ENCODE results near the gene CDH23.

Gene CDH23

GRCh38 chr10:71463111-71463510 lies 66.4 kb downstream of the CDH23 start:
- no peaks in the 10 kb centered on the region for H3K4me1 ChIP-seq
- DNase-seq = no peak
- peaks cover 0 to 29% of the 10 kb centered on the region in 2 donors for H3K27me3 ChIP-seq
- no peak overlapping the region for H3K27ac ChIP-seq
- intact Hi-C loops (cut with DNase I; ENCODE audit: low total_unique reads) = no loop called here
- H3K9me3 ChIP-seq = no peaks in the 10 kb centered on the region
- TF ChIP-seq CTCF (IDR thresholded peaks at IDR 0.05) = no peak
- no peaks in the 10 kb centered on the region for H3K36me3 ChIP-seq
- no peak overlapping the region for H3K4me3 ChIP-seq

GRCh38 chr10:71465551-71466252 lies 69.0 kb downstream of the CDH23 start:
- no peaks in the 10 kb centered on the region for H3K9me3 ChIP-seq
- H3K36me3 ChIP-seq = no peaks in the 10 kb centered on the region
- no peak overlapping the region for H3K4me3 ChIP-seq
- no peaks in the 10 kb centered on the region for H3K4me1 ChIP-seq
- peaks cover 0 to 12% of the 10 kb centered on the region in 2 donors for H3K27me3 ChIP-seq
- intact Hi-C loops (cut with DNase I; ENCODE audit: low total_unique reads) = no loop called here
- no peak for TF ChIP-seq CTCF (IDR thresholded peaks at IDR 0.05)
- DNase-seq = no peak
- H3K27ac ChIP-seq = no peak overlapping the region

- no peak for TF ChIP-seq CTCF (IDR thresholded peaks at IDR 0.05)
- DNase-seq = no peak
- Histone ChIP-seq H3K4me3 (no peak overlapping the region), H3K9me3 (no peaks in the 10 kb centered on the region), H3K36me3 (no peaks in the 10 kb centered on the region), H3K27me3 (peaks cover 0 to 12% of the 10 kb centered on the region in 2 donors), H3K4me1 (no peaks in the 10 kb centered on the region), H3K27ac (no peak overlapping the region)
- intact Hi-C loops (cut with DNase I; ENCODE audit: low total_unique reads) = no loop called here
Observed at GRCh38 chr10:71466330-71466729, 69.6 kb downstream of the CDH23 start.

GRCh38 chr10:71467161-71467560 lies 70.4 kb downstream of the CDH23 start:
- DNase-seq = no peak
- H3K27me3 ChIP-seq = peaks cover 0 to 6% of the 10 kb centered on the region in 2 donors
- H3K36me3 ChIP-seq = no peaks in the 10 kb centered on the region
- TF ChIP-seq CTCF (IDR thresholded peaks at IDR 0.05) = no peak
- no peak overlapping the region for H3K4me3 ChIP-seq
- H3K9me3 ChIP-seq = no peaks in the 10 kb centered on the region
- intact Hi-C loops (cut with DNase I; ENCODE audit: low total_unique reads) = no loop called here
- H3K27ac ChIP-seq = no peak overlapping the region
- H3K4me1 ChIP-seq = peaks cover 0 to 7% (median 4%) of the 10 kb centered on the region in 4 donors

GRCh38 chr10:71467569-71468362 lies 71.0 kb downstream of the CDH23 start:
- no peak overlapping the region for H3K4me3 ChIP-seq
- H3K27ac ChIP-seq = no peak overlapping the region
- H3K9me3 ChIP-seq = no peaks in the 10 kb centered on the region
- peaks cover 0 to 13% (median 10%) of the 10 kb centered on the region in 4 donors for H3K4me1 ChIP-seq
- no peak for TF ChIP-seq CTCF (IDR thresholded peaks at IDR 0.05)
- intact Hi-C loops (cut with DNase I; ENCODE audit: low total_unique reads) = no loop called here
- DNase-seq = no peak
- H3K27me3 ChIP-seq = no peaks in the 10 kb centered on the region
- H3K36me3 ChIP-seq = no peaks in the 10 kb centered on the region
